B cell (primary cell): ENCODE data around the gene UGT2A3.

Experiments
- CTCF ChIP-seq: fragments of 200-600 bp; IDR thresholded peaks from one replicate; pipeline ENCODE4 v1.8.0; 2022; ENCODE audit warnings: antibody characterized with exemption, mild to moderate bottlenecking
- EZH2 ChIP-seq: IDR thresholded peaks from 2 replicates; pipeline ENCODE4 v1.6.1; 2012; ENCODE audit warnings: borderline replicate concordance, low read depth, mild to moderate bottlenecking, moderate library complexity, low read length; ENCODE audit not compliant: insufficient read depth, poor library complexity, severe bottlenecking

GRCh38 chr4:68895561-68896198 lies 55.9 kb downstream of the UGT2A3 start:
- TF ChIP-seq CTCF = no peak
- no peak for TF ChIP-seq EZH2
